HEK293 (cell line): ENCODE data around the gene CRHBP.
A peak's percentile ranks its signal among the peaks of the same experiment; 100 is the strongest.

ENCODE experiments used
- CTCF ChIA-PET: fragments of 350-600 bp; formaldehyde crosslinking; extraction: SDS; loops from one replicate; lab custom pipeline; 2021; ENCODE audit warnings: antibody characterized with exemption; lab: Yijun Ruan, JAX
- POLR2A ChIA-PET: fragments of 300-600 bp; formaldehyde crosslinking; extraction: SDS; loops from one replicate; lab custom pipeline; 2020; ENCODE audit warnings: antibody characterized with exemption, inconsistent platforms; lab: Yijun Ruan, JAX
- H3K27ac ChIP-seq: fragments of 200-500 bp; sonication (Bioruptor generic); 2 replicates; pipeline ENCODE4 v1.5.1; 2014; ENCODE audit warnings: low read depth, low read length, control low read depth, inconsistent platforms; ENCODE audit errors: extremely low read depth
- H3K36me3 ChIP-seq, 2 experiments: fragments of 200-500 bp in 1 of 2; sonication (Bioruptor generic) in 1 of 2; 1 replicate in 1 of 2; 2 replicates in 1 of 2; pipeline ENCODE4 v1.5.1; 2014 to 2017; ENCODE audit warnings: inconsistent platforms in 2 of 2, low read length in 2 of 2; ENCODE audit not compliant: control insufficient read depth in 2 of 2, insufficient read depth in 1 of 2
- H3K4me1 ChIP-seq: fragments of 200-500 bp; sonication (Bioruptor generic); 2 replicates; pipeline ENCODE4 v1.5.1; 2014; ENCODE audit warnings: mild to moderate bottlenecking, low read length, inconsistent platforms; ENCODE audit not compliant: control insufficient read depth, insufficient read depth
- H3K4me3 ChIP-seq: 2 replicates; pipeline ENCODE4 v1.5.1; 2011; ENCODE audit warnings: low read depth, mild to moderate bottlenecking, control low read depth, low read length, moderate library complexity
- H3K9me3 ChIP-seq: fragments of 200-500 bp; sonication (Bioruptor generic); 2 replicates; pipeline ENCODE4 v1.5.1; 2014; ENCODE audit warnings: low read depth, low read length, inconsistent platforms; ENCODE audit not compliant: control insufficient read depth, insufficient read depth
- CTCF ChIP-seq: fragments of 450-650 bp; formaldehyde crosslinking; IDR thresholded peaks from 2 replicates; pipeline ENCODE4 v1.5.1; 2016; ENCODE audit warnings: missing biosample characterization, missing genetic modification characterization
- FEZF1 ChIP-seq: fragments of 450-650 bp; formaldehyde crosslinking; IDR thresholded peaks from 2 replicates; pipeline ENCODE4 v1.5.1; 2016; ENCODE audit warnings: missing biosample characterization, missing genetic modification characterization
- GLI2 ChIP-seq: fragments of 450-650 bp; formaldehyde crosslinking; IDR thresholded peaks from 2 replicates; pipeline ENCODE4; 2017; ENCODE audit warnings: missing biosample characterization, missing genetic modification characterization, low read depth, borderline replicate concordance
- GLIS1 ChIP-seq: fragments of 450-650 bp; formaldehyde crosslinking; IDR thresholded peaks from 2 replicates; pipeline ENCODE4 v1.5.1; 2016; ENCODE audit warnings: missing biosample characterization, missing genetic modification characterization
- GLIS2 ChIP-seq: fragments of 450-650 bp; formaldehyde crosslinking; IDR thresholded peaks from 2 replicates; pipeline ENCODE4 v1.5.1; 2016; ENCODE audit warnings: missing biosample characterization, missing genetic modification characterization
- KLF10 ChIP-seq: fragments of 450-650 bp; IDR thresholded peaks from 2 replicates; pipeline ENCODE4 v1.5.1; 2018; ENCODE audit warnings: missing biosample characterization, mild to moderate bottlenecking, missing genetic modification characterization
- PATZ1 ChIP-seq: fragments of 450-650 bp; formaldehyde crosslinking; IDR thresholded peaks from 2 replicates; pipeline ENCODE4 v1.5.1; 2016; ENCODE audit warnings: missing biosample characterization, missing genetic modification characterization
- SP3 ChIP-seq: fragments of 450-650 bp; formaldehyde crosslinking; IDR thresholded peaks from 2 replicates; pipeline ENCODE4 v1.5.1; 2016; ENCODE audit warnings: missing biosample characterization, missing genetic modification characterization
- WT1 ChIP-seq: fragments of 450-650 bp; formaldehyde crosslinking; IDR thresholded peaks from 2 replicates; pipeline ENCODE4 v1.5.1; 2016; ENCODE audit warnings: missing biosample characterization, missing genetic modification characterization
- ZBTB20 ChIP-seq: fragments of 450-650 bp; formaldehyde crosslinking; IDR thresholded peaks from 2 replicates; pipeline ENCODE4 v1.5.1; 2016; ENCODE audit warnings: missing biosample characterization, missing genetic modification characterization
- ZBTB26 ChIP-seq: fragments of 450-650 bp; formaldehyde crosslinking; optimal IDR thresholded peaks from 2 replicates; pipeline ENCODE3; 2016; ENCODE audit warnings: missing biosample characterization, mild to moderate bottlenecking, missing genetic modification characterization
- ZBTB6 ChIP-seq: fragments of 450-650 bp; formaldehyde crosslinking; IDR thresholded peaks from 2 replicates; pipeline ENCODE4 v1.5.1; 2017; ENCODE audit warnings: missing biosample characterization, missing genetic modification characterization
- ZBTB8A ChIP-seq: fragments of 450-650 bp; formaldehyde crosslinking; IDR thresholded peaks from 2 replicates; pipeline ENCODE4 v1.5.1; 2016; ENCODE audit warnings: missing biosample characterization, missing genetic modification characterization
- ZFHX2 ChIP-seq: fragments of 450-650 bp; formaldehyde crosslinking; conservative IDR thresholded peaks from 2 replicates; pipeline ENCODE4 v1.5.1; 2016; ENCODE audit warnings: missing biosample characterization, missing genetic modification characterization
- ZIC2 ChIP-seq: fragments of 450-650 bp; formaldehyde crosslinking; IDR thresholded peaks from 2 replicates; pipeline ENCODE4 v1.5.1; 2016; ENCODE audit warnings: missing biosample characterization, missing genetic modification characterization
- ZNF184 ChIP-seq: fragments of 450-650 bp; IDR thresholded peaks from 2 replicates; pipeline ENCODE4 v1.5.1; 2018; ENCODE audit warnings: missing biosample characterization, mild to moderate bottlenecking, missing genetic modification characterization
- ZNF433 ChIP-seq: fragments of 450-650 bp; formaldehyde crosslinking; IDR thresholded peaks from 2 replicates; pipeline ENCODE4 v1.5.1; 2016; ENCODE audit warnings: missing biosample characterization, missing genetic modification characterization, low read depth
- ZNF585B ChIP-seq: fragments of 450-650 bp; formaldehyde crosslinking; IDR thresholded peaks from 2 replicates; pipeline ENCODE4 v1.5.1; 2016; ENCODE audit warnings: missing biosample characterization, missing genetic modification characterization
- ZNF704 ChIP-seq: fragments of 450-650 bp; formaldehyde crosslinking; IDR thresholded peaks from 2 replicates; pipeline ENCODE4 v1.5.1; 2016; ENCODE audit warnings: missing biosample characterization, missing genetic modification characterization

The CRHBP gene

GRCh38 chr5:76947082-76947503 is 5.8 kb upstream of the CRHBP start:
- no peaks in the 10 kb centered on the region for H3K4me1 ChIP-seq
- no peak overlapping the region for H3K27ac ChIP-seq
- TF ChIP-seq ZBTB6 (tag by site-specific recombination) (no peak), KLF10 (tag by site-specific recombination) (no peak), ZNF184 (tag by site-specific recombination) (no peak)
- POLR2A ChIA-PET, result no interaction called here
- H3K36me3 ChIP-seq, result no peaks in the 10 kb centered on the region
- no peaks in the 10 kb centered on the region for H3K9me3 ChIP-seq
- H3K4me3 ChIP-seq, result no peak overlapping the region
- CTCF ChIA-PET, result interaction anchor here (0.6 kb wide), 1 partner anchor 17 kb away, joined by 3 read pairs; no protein-coding TSS in a partner anchor

GRCh38 chr5:76953551-76954382 is 922 bp downstream of the CRHBP start:
- peak overlapping the region; percentile 47 for H3K4me3 ChIP-seq
- POLR2A ChIA-PET, result no interaction called here

More at GRCh38 chr5:76953551-76954382, 922 bp downstream of the CRHBP start:
- H3K27ac ChIP-seq, result no peak overlapping the region
- no peaks in the 10 kb centered on the region for H3K36me3 ChIP-seq
- no peaks in the 10 kb centered on the region for H3K9me3 ChIP-seq
- CTCF ChIA-PET, result interaction anchor here (0.7 kb wide), 5 partner anchors 22 to 1718 kb away, joined by 3 to 4 read pairs (median 3); no protein-coding TSS in a partner anchor
- H3K4me1 ChIP-seq, result no peaks in the 10 kb centered on the region; the same call in 1 of the 2 replicates
- TF ChIP-seq ZNF585B (tag by site-specific recombination) (no peak), PATZ1 (tag by site-specific recombination) (no peak), CTCF (tag by site-specific recombination) (peak; percentile 51), ZNF433 (tag by site-specific recombination) (no peak), ZBTB20 (tag by site-specific recombination) (peak; percentile 75), ZFHX2 (tag by site-specific recombination) (0 out of 2 replicates have a peak, but pooled peaks have one; percentile 19), SP3 (tag by site-specific recombination) (no peak), ZBTB26 (tag by site-specific recombination) (peak; percentile 78), ZIC2 (tag by site-specific recombination) (peak; percentile 30; the same call in 1 of the 2 replicates), GLIS2 (tag by site-specific recombination) (peak; percentile 30; the same call in 1 of the 2 replicates), WT1 (tag by site-specific recombination) (no peak), FEZF1 (tag by site-specific recombination) (no peak), GLI2 (no peak), ZBTB8A (tag by site-specific recombination) (peak; percentile 70), GLIS1 (tag by site-specific recombination) (0 out of 2 replicates have a peak, but pooled peaks have one; percentile 11), ZNF704 (no peak)
